ENCODE data around the gene GSG1L. TPM values are rescaled to one million over a fixed set of nuclear protein-coding genes. Genes with fewer than 3 reads are reported as not detected.
"Not testable (repeated sequence)": the region's sequence is repeated elsewhere in the genome, so short reads cannot be mapped to it uniquely, and the experiment has no call there.

Gene GSG1L
- total RNA-seq, 1 experiment from 2014 or later = 2.3 TPM

DNA sequence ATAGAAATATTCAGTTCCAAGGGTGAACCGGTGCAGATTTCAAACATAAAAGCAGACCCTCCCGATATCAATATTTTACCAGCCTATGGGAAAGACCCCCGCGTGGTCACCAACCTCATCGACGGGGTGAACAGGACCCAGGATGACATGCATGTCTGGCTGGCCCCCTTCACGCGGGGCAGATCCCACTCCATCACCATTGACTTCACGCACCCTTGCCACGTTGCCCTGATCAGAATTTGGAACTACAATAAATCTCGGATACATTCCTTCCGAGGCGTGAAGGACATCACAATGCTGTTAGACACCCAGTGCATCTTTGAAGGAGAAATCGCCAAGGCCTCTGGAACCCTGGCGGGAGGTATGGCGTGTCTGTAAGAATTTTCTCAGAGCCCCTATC, 313.6 kb downstream of the GSG1L start:
- in situ Hi-C loops (cut with HindIII; ENCODE audit: low pct_unique_long_range_greater_than_20kb, low sequenced_read_pairs) = no loop called here

DNA sequence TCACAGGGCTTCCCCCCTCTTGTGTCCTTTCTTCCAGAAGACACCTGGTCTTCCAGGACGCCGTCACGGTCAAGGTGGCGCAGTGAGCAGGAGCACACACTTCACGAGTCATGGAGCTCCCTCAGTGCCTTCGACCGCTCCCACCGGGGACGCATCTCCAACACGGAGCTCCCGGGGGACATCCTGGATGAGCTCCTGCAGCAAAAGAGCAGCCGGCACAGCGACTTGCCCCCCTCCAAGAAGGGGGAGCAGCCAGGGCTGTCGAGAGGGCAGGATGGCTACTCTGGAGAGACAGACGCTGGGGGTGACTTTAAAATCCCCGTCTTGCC, 314.0 kb downstream of the GSG1L start:
- no peak for DNase-seq (ENCODE audit: low read depth)
- in situ Hi-C loops (cut with HindIII; ENCODE audit: low pct_unique_long_range_greater_than_20kb, low sequenced_read_pairs) = no loop called here

More for the DNA sequence above, 313.6 kb downstream of the GSG1L start:
- DNase-seq (ENCODE audit: low read depth) = no peak

DNA sequence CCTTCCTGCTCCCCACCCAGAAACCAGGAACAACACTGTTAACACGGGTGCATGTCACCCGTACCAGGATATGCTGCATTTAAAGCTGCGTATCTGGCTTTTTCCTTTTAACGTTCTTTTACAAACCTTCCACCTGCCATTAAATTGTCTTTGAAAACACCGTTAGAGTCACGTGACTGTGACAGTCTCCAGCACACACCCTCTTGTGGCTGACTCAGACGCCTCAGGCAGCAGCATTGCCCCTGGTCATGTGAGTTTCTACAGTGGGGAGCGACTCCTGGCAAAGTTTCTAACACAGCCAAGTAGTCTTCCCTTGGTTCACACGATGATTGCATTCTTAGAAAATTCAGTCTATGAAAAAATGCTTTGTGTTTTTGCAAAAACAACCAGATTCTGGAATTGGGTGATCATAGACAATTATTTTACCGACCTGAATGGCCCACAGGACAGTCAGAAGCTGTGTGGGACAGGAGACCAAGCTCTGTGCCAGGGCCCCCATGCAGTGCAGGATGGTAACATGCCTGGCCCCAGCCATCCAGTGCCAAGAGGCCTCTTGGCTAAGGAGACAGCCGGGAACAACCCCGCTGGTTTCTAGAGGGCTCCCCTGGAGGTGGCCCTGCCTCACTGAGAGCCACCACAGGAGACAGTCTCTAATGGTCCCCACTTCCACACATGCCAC, 314.5 kb downstream of the GSG1L start:
- in situ Hi-C loops (cut with HindIII; ENCODE audit: low pct_unique_long_range_greater_than_20kb, low sequenced_read_pairs) = no loop called here
- DNase-seq (ENCODE audit: low read depth) = peak; percentile 87

DNA sequence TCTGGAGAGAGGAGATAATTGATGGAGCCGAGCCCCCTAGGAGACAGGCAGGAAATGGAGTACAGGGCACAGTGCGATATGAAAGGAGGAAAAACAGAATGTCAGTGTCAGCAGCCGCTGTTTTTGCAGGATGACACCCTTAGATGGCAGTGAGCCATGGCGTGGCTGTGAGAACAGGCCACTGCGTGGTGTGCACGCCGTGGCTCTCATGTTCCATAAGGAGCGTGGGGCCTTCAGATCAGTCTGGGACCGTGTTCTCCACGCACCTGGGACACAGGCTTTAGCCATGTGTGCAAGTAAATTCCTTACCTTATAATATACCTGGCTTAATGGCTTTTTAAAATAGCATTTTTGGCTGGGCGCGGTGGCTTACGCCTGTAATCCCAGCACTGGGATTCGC, 315.6 kb downstream of the GSG1L start:
- in situ Hi-C loops (cut with HindIII; ENCODE audit: low pct_unique_long_range_greater_than_20kb, low sequenced_read_pairs) = no loop called here

DNA sequence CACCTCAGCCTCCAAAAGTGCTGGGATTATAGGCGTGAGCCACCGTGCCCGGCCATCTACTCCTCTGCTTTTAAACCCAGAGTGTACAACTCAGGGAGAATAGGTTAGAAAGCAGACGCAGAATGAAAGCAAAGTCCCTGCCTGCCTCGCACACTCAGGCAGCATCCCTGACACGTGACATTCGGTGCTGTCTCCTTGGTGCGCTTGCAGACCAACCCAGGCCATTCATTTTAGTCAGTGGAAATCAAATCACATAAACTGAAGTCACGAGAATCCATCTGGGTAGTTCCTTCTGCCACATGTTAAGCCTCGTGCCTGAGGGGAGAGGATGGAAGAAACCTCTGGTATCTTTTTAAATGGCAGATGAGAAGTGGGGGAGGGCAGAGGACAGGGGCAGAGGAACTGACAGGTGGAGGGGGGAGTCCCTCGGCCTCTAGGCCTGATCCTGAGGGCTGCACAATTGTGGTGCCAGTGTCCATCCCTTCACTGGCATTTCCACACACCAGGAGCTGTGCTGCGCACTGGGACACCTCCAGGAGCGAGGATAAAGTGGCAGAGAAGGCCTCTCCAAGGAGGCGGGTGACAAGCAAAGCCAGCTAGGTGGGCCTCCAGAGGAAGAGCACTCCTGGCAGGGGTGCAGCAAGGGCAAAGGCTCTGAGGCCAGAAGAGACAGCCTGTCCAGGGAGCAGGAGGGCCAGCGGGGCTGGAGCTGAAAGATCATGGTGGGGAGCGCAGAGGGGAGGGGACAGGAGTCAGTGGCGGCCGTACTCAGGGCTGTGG, 317.2 kb downstream of the GSG1L start:
- DNase-seq (ENCODE audit: low read depth) = no peak
- in situ Hi-C loops (cut with HindIII; ENCODE audit: low pct_unique_long_range_greater_than_20kb, low sequenced_read_pairs) = no loop called here

More for the DNA sequence above, 315.6 kb downstream of the GSG1L start:
- no peak for DNase-seq (ENCODE audit: low read depth)

DNA sequence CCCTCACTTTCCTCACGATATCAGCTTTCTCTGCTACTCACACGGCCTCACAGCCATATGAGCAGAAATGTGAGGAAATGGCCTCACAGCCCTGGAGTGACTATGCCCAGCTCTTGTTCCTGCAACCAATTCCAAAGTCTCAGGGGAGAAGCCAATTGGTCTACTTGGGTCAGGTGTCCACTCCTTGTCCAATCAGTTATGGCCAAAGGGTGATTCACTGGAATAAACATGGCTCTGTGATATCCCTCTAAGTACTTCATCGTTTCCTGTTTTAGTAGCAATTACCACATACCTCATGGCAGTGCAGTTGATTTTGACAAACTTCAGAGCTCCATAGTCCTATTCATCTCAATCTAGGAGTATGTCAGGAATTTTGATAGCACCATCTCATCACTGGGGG, 318.2 kb downstream of the GSG1L start:
- DNase-seq (ENCODE audit: low read depth) = no peak
- in situ Hi-C loops (cut with HindIII; ENCODE audit: low pct_unique_long_range_greater_than_20kb, low sequenced_read_pairs) = no loop called here

DNA sequence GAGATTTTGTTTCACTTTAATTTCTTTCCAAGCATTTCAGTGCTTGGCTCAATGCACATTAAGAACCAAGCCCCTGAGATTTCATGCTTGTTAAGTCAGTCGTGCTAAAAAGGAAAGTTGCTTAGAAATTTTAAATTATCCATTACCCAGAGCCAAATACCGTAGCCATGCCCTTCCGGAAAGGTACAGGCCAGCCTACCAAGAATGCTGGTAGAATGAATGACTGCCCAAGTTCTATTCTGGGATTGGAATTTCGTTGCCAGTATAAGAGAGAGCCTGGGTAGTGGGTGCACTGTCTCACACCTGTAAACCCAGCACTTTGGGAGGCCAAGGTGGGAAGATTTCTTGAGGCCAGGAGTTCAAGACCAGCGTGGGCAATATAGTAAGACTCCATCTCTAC, 319.6 kb downstream of the GSG1L start:
- in situ Hi-C loops (cut with HindIII; ENCODE audit: low pct_unique_long_range_greater_than_20kb, low sequenced_read_pairs) = no loop called here
- DNase-seq (ENCODE audit: low read depth) = no peak

DNA sequence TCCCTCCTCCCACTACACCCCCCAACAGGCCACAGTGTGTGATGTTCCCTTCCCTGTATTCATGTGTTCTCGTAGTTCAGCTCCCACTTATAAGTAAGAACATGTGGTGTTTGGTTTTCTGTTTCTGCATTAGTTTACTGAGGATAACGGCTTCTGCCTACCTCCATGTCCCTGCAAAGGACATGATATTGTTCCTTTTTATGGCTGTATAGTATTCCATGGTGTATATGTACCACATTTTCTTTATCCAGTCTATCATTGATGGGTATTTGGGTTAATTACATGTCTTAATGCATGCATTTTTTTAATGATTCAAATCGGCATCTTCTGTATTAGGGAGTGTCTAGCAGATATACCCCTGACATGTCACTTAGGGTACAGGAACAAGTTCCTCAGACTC, 320.5 kb downstream of the GSG1L start:
- in situ Hi-C loops (cut with HindIII; ENCODE audit: low pct_unique_long_range_greater_than_20kb, low sequenced_read_pairs) = not testable (repeated sequence)

DNA sequence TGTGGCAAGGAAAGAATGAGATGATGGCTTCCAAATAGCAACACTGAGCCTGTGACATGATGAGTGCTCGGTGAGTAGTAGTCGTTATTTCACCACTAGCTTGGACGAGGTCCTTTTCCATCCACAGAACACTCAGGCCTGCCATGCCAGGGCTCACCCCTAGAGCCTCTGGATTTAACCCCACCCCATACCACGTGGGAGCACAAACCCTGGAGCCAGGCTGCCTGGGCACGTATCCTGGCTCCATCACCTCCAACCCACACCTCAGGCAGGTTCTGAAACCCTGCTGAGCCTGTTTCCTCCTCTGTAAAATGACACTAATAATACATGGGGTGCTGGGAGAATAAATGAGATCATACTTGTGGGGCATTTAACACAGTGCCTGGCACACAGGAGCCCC, 321.2 kb downstream of the GSG1L start:
- in situ Hi-C loops (cut with HindIII; ENCODE audit: low pct_unique_long_range_greater_than_20kb, low sequenced_read_pairs) = no loop called here
- DNase-seq (ENCODE audit: low read depth) = no peak

More for the DNA sequence above, 320.5 kb downstream of the GSG1L start:
- DNase-seq (ENCODE audit: low read depth) = not testable (repeated sequence)

DNA sequence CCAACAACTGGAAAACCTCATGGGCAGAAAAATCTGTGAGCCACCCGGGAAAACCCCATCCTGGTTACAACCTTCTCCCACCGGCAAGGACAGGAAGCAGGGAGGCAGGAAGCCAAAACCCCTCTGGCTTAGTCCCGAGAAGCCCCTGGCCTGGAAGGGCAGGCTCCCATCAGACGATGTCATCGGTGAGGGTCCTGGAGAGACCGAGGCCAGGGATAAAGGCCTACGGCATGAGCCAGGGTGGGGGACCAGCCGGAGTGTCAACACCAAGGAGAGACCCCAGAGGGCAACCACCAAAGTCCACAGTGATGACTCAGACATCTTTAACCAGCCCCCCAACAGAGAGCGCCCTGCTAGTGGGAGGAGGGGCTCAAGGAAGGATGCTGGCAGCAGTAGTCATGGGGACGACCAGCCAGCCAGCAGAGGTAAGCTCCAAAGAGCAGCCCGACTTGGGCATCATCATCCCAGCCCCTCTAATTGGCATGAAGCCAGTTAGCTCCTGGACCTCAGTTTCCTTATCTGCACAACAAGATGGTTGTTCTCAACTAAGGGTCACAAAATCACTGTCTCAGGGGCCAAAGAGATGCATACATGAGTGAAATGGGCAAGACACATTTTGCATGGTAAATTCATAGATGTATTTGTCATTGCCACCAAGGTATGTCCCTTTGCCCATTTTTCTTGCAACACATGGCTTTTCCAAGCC, 322.9 kb downstream of the GSG1L start:
- no peak for DNase-seq (ENCODE audit: low read depth)
- in situ Hi-C loops (cut with HindIII; ENCODE audit: low pct_unique_long_range_greater_than_20kb, low sequenced_read_pairs) = no loop called here

DNA sequence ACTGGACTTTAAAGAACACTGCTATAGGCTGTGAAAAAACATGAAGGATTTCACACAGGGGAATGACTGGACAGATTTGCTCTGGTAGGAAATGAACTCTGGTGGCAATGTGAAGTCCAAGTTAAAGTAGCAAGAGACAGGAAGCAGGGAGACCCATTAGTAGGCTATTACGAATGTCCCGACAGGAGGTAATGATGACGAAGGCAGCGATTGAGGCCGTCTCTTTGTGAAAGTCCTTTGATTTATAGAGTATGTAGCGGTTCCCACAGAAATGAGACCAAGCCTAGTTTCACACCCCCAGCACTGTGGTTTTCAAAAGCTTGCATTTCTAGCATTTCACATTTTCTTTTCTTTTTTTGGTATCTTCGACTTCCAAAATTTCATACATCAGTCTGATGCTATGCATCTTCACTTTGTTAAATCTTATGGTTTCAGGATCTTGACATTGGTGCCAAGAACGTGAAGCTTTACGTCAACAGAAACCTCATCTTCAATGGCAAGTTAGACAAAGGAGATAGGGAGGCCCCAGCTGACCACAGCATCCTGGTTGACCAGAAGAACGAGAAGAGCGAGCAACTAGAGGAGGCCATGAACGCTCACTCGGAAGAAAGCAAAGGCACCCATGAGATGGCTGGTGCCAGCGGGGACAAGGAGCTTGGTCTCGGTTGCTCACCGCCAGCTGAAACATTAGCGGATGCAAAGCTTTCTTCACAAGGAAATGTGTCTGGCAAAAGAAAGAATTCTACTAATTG, 323.7 kb downstream of the GSG1L start:
- in situ Hi-C loops (cut with HindIII; ENCODE audit: low pct_unique_long_range_greater_than_20kb, low sequenced_read_pairs) = no loop called here

DNA sequence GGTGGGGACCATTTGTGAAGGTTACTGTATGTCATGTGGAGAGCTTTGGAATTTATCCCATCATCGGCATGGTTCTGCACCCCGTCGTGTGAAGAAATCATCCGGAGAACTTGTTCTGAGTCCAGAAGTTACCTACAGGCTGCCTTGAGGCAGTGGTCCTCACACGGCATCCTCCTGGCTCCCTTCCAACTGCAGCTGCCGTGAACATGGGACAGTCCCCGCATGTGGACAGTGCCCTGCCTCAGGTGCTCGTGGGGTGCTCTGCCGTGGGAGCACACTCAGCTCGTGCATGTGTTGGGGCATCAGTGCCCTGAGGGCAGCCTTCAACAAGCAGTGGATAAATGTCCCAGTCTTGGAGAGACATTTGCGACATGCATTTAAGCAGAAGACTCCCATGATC, 324.9 kb downstream of the GSG1L start:
- in situ Hi-C loops (cut with HindIII; ENCODE audit: low pct_unique_long_range_greater_than_20kb, low sequenced_read_pairs) = no loop called here
- no peak for DNase-seq (ENCODE audit: low read depth)

More for the DNA sequence above, 323.7 kb downstream of the GSG1L start:
- no peak for DNase-seq (ENCODE audit: low read depth)

Other genes starting within 250 kb of the GSG1L start
- gene XPO6, start 148.3 kb upstream of the GSG1L start, total RNA-seq (2014; rRNA removed; shearing (Covaris generic); ENCODE audit: low replicate concordance) = 80.9 and 122 TPM in 2 replicates
- gene SBK1, start 228.8 kb upstream of the GSG1L start, total RNA-seq (2014; rRNA removed; shearing (Covaris generic); ENCODE audit: low replicate concordance) = 0.06 and 0.27 TPM in 2 replicates

All from Caki2 (cell line).